Measurements from ENCODE around the gene LRMDA. TPM values are rescaled to one million over a fixed set of nuclear protein-coding genes. Genes with fewer than 3 reads are reported as not detected.

Gene LRMDA
- total and polyA plus RNA-seq, 2 donors from 2014 or later: 23.2 to 48.6 TPM

DNA sequence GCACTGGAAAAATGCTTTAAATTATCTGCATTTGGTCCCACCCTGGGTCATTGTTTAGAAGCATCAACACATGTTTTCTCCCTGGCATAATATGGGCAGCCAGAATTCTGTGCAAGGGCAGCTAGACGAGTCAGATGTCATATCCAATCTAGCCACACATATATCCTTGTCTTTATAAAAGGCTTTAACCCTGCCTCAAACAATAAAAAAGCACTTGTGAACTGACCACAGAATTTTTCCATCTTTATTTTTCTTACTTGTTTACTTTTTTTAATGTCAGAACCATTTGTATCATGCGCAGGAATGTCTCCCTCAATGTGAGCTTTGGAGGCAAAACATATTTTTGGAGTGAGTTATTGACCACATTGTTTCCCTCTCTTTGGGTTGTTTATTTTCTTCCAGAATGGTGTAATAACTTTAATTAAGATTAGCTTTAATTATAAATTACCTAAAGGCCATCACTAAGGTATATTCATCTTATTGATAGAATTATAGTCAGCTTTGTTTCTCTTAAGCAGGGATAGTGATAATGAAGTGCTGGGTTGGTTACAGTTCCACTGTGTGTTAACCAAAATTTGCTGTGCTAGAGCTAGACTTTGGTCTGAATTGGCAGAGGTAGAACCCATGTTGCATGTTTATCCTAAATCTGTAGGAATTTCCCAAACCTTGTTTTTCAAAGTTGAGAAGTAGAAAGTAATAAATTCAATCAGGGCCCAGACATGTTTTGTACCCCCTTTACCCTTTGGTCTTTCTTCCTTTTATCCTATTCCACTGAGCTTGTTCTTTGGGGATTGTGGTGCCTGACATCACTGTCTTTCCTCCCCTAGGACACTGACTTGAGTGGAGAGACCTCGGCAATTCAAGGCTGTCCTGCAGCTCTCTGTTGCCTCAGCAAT, 1127.8 kb downstream of the LRMDA start:
- no peak for TF ChIP-seq CTCF (IDR thresholded peaks at IDR 0.05; ENCODE audit: borderline replicate concordance, extremely low read depth, insufficient read depth)
- H3K27ac ChIP-seq (ENCODE audit: low read depth in 2 of 2, low read length in 2 of 2): no peak overlapping the region
- DNase-seq (no peak), FAIRE-seq (no peak)
- no peaks in the 10 kb centered on the region for H3K27me3 ChIP-seq (ENCODE audit: control insufficient read depth, insufficient read depth, low read length)
- no peaks in the 10 kb centered on the region for H3K36me3 ChIP-seq (ENCODE audit: control insufficient read depth in 2 of 3, insufficient read depth in 3 of 3, low read length in 3 of 3)
- H3K9ac ChIP-seq (ENCODE audit: low read length in 3 of 3): no peak overlapping the region
- no peak overlapping the region for H3K4me3 ChIP-seq (ENCODE audit: low read length in 3 of 3)
- no peaks in the 10 kb centered on the region for H3K9me3 ChIP-seq (ENCODE audit: control insufficient read depth in 2 of 3, insufficient read depth in 1 of 3, low read length in 3 of 3)
- H3K4me1 ChIP-seq (ENCODE audit: control insufficient read depth in 2 of 3, insufficient read depth in 2 of 3, low read depth in 1 of 3, low read length in 3 of 3): peaks cover 0 to 3% (median 0%) of the 10 kb centered on the region in 3 donors
- intact Hi-C loops (cut with DNase I): no loop called here

DNA sequence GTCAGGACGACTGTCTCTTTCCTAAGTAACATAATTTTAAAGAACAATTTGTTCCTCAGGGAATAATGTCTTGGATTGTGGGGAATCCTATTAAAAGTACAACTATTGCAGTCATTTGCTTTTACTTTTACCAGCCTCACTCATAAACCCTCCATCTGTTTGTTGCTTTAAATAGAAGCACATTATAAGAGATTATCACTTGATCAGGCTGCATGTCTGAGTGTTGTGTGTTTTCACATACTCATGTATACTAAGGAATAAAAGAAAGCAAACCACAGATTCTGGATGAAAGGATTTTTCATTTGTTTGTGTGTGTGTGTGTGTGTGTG, 1128.4 kb downstream of the LRMDA start:
- no peak for TF ChIP-seq CTCF (IDR thresholded peaks at IDR 0.05; ENCODE audit: borderline replicate concordance, extremely low read depth, insufficient read depth)
- Histone ChIP-seq H3K4me3 (ENCODE audit: low read length in 3 of 3) (no peak overlapping the region), H3K9ac (ENCODE audit: low read length in 3 of 3) (no peak overlapping the region), H3K27ac (ENCODE audit: low read depth in 2 of 2, low read length in 2 of 2) (no peak overlapping the region), H3K36me3 (ENCODE audit: control insufficient read depth in 2 of 3, insufficient read depth in 3 of 3, low read length in 3 of 3) (no peaks in the 10 kb centered on the region), H3K9me3 (ENCODE audit: control insufficient read depth in 2 of 3, insufficient read depth in 1 of 3, low read length in 3 of 3) (no peaks in the 10 kb centered on the region), H3K27me3 (ENCODE audit: control insufficient read depth, insufficient read depth, low read length) (no peaks in the 10 kb centered on the region), H3K4me1 (ENCODE audit: control insufficient read depth in 2 of 3, insufficient read depth in 2 of 3, low read depth in 1 of 3, low read length in 3 of 3) (peaks cover 0 to 3% (median 0%) of the 10 kb centered on the region in 3 donors)
- intact Hi-C loops (cut with DNase I): no loop called here
- no peak for DNase-seq
- FAIRE-seq: no peak

GRCh38 chr10:76560338-76560737, 1128.9 kb downstream of the LRMDA start:
- intact Hi-C loops (cut with DNase I): no loop called here
- H3K27ac ChIP-seq (ENCODE audit: low read depth in 2 of 2, low read length in 2 of 2): no peak overlapping the region
- no peak overlapping the region for H3K4me3 ChIP-seq (ENCODE audit: low read length in 3 of 3)
- FAIRE-seq (no peak), DNase-seq (no peak)
- H3K9me3 ChIP-seq (ENCODE audit: control insufficient read depth in 2 of 3, insufficient read depth in 1 of 3, low read length in 3 of 3): no peaks in the 10 kb centered on the region
- no peak for TF ChIP-seq CTCF (IDR thresholded peaks at IDR 0.05; ENCODE audit: borderline replicate concordance, extremely low read depth, insufficient read depth)
- H3K4me1 ChIP-seq (ENCODE audit: control insufficient read depth in 2 of 3, insufficient read depth in 2 of 3, low read depth in 1 of 3, low read length in 3 of 3): peaks cover 0 to 3% (median 0%) of the 10 kb centered on the region in 3 donors
- no peaks in the 10 kb centered on the region for H3K27me3 ChIP-seq (ENCODE audit: control insufficient read depth, insufficient read depth, low read length)
- H3K36me3 ChIP-seq (ENCODE audit: control insufficient read depth in 2 of 3, insufficient read depth in 3 of 3, low read length in 3 of 3): no peaks in the 10 kb centered on the region
- H3K9ac ChIP-seq (ENCODE audit: low read length in 3 of 3): no peak overlapping the region
